ENCODE measurements around the gene LGALS16. TPM values are rescaled to one million over a fixed set of nuclear protein-coding genes. Genes with fewer than 3 reads are reported as not detected.

The LGALS16 gene
- total RNA-seq, 1 experiment from 2014 or later = not detected

DNA sequence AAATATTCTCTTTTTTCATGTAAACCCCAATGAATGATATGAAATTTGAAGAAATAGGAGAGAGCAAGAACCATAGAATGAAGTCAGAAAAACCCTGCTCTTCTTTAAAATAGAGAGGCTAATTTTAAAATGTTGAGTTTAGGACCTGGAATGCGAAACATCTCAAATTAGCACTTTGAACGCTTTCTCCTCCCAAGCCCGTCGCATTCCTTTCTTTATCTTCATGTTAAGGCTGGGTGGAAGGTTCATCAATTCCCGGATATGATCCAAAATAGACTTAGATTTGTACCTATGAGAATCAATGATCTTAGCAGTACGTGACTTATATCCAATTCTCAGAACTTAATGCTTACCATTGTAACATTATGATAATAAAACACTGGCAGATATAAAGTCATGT lies 24.1 kb upstream of the LGALS16 start:
- Histone ChIP-seq H3K14ac (ENCODE audit: insufficient read depth, low read length) (no peak overlapping the region), H2AFZ (ENCODE audit: low read length) (no peak overlapping the region), H3K4me1 (ENCODE audit: insufficient read depth, low read length) (peaks cover 2% of the 10 kb centered on the region; the same call in 1 of the 2 replicates), H3K4me2 (ENCODE audit: insufficient read depth, insufficient read length, low read length) (no peak overlapping the region), H3T11ph (ENCODE audit: low read length) (no peak overlapping the region), H4K5ac (ENCODE audit: insufficient read length, low read depth, low read length) (no peak overlapping the region), H3K27me3 (ENCODE audit: insufficient read depth, low read length) (no peaks in the 10 kb centered on the region), H3K79me2 (ENCODE audit: insufficient read depth, low read length) (no peaks in the 10 kb centered on the region), H2BK12ac (ENCODE audit: insufficient read length, low read depth, low read length) (no peak overlapping the region), H3K27ac (ENCODE audit: insufficient read length, low read depth, low read length) (no peak overlapping the region), H2AK5ac (ENCODE audit: insufficient read length, low read length) (no peak overlapping the region), H4K8ac (replicated peaks; ENCODE audit: insufficient read length, low read depth, low read length) (no peak overlapping the region), H2BK20ac (ENCODE audit: low read depth, low read length, poor library complexity, severe bottlenecking) (no peak overlapping the region), H3K23ac (ENCODE audit: insufficient read length, low read depth, low read length) (no peak overlapping the region), H4K20me1 (ENCODE audit: control insufficient read depth, insufficient read depth, insufficient read length) (no peaks in the 10 kb centered on the region), H2BK15ac (ENCODE audit: low read depth, low read length) (no peak overlapping the region), H3K23me2 (ENCODE audit: insufficient read length, low read depth, low read length, poor library complexity, severe bottlenecking) (no peaks in the 10 kb centered on the region), H3K18ac (ENCODE audit: insufficient read length, low read depth, low read length) (no peak overlapping the region), H2BK120ac (ENCODE audit: low read depth, low read length, poor library complexity, severe bottlenecking) (no peak overlapping the region), H2BK5ac (ENCODE audit: insufficient read length, low read length) (no peak overlapping the region), H3K9ac (ENCODE audit: extremely low read depth, insufficient read length, low read length) (no peak overlapping the region), H3K9me3 (ENCODE audit: control insufficient read depth, low read depth, low read length) (no peaks in the 10 kb centered on the region), H3K79me1 (ENCODE audit: insufficient read depth, low read depth, low read length, poor library complexity, severe bottlenecking) (no peaks in the 10 kb centered on the region), H4K91ac (ENCODE audit: insufficient read length, low read depth, low read length) (no peak overlapping the region), H3K4ac (ENCODE audit: low read depth, low read length) (no peak overlapping the region), H3K56ac (ENCODE audit: insufficient read length, low read depth, low read length) (no peak overlapping the region)
- TF ChIP-seq, protein P1, sequence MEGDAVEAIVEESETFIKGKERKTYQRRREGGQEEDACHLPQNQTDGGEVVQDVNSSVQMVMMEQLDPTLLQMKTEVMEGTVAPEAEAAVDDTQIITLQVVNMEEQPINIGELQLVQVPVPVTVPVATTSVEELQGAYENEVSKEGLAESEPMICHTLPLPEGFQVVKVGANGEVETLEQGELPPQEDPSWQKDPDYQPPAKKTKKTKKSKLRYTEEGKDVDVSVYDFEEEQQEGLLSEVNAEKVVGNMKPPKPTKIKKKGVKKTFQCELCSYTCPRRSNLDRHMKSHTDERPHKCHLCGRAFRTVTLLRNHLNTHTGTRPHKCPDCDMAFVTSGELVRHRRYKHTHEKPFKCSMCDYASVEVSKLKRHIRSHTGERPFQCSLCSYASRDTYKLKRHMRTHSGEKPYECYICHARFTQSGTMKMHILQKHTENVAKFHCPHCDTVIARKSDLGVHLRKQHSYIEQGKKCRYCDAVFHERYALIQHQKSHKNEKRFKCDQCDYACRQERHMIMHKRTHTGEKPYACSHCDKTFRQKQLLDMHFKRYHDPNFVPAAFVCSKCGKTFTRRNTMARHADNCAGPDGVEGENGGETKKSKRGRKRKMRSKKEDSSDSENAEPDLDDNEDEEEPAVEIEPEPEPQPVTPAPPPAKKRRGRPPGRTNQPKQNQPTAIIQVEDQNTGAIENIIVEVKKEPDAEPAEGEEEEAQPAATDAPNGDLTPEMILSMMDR (conservative IDR thresholded peaks at IDR 0.05) = no peak
- Mint-ChIP-seq H3K36me3 (ENCODE audit: insufficient read depth in 1 of 3, low read depth in 3 of 3) (no peaks in the 10 kb centered on the region), H3K4me1 (peaks cover 3 to 8% of the 10 kb centered on the region in 2 experiments; a peak in 2 of 4 replicates), H3K4me3 (no peak overlapping the region), H3K9me3 (peaks cover 5 to 6% of the 10 kb centered on the region in 2 experiments; a peak in 3 of 5 replicates), H3K27ac (no peak overlapping the region), H3K27me3 (ENCODE audit: low read depth) (peaks cover 25% of the 10 kb centered on the region)
- no peak for DNase-seq
- WGBS (ENCODE audit: extremely low coverage, insufficient read length, low lambda C conversion rate) = no CpG with 5 or more reads among the region's 6 CpGs

Measured in H9 (cell line).